Measurements from ENCODE around the gene GRP.
"Not testable (repeated sequence)": the region's sequence is repeated elsewhere in the genome, so short reads cannot be mapped to it uniquely, and the experiment has no call there.

Gene GRP

GRCh38 chr18:59249199-59249774 is 29.3 kb downstream of the GRP start:
- WGBS, 2 experiments (ENCODE audit: insufficient coverage in 2 of 2) = 0 to 3% methylated on average over 3 of the region's 5 CpGs
- Histone ChIP-seq H3K36me3 (ENCODE audit: control insufficient read depth, insufficient read depth, low read length) (no peaks in the 10 kb centered on the region), H3K27ac (ENCODE audit: low read depth, low read length, severe bottlenecking) (no peak overlapping the region), H3K9me3 (ENCODE audit: control insufficient read depth, low read length) (no peaks in the 10 kb centered on the region), H3K4me3 (ENCODE audit: extremely low read depth, insufficient read depth, low read length, poor library complexity, severe bottlenecking) (no peak overlapping the region), H3K4me1 (ENCODE audit: control insufficient read depth, insufficient read depth, low read length, poor library complexity, severe bottlenecking) (no peaks in the 10 kb centered on the region)

- 96% methylated on average over 5 of the region's 30 CpGs; no CpG with 5 or more reads in 1 of the 2 experiments for WGBS, 2 experiments (ENCODE audit: insufficient coverage in 2 of 2)
- H3K4me3 ChIP-seq (ENCODE audit: extremely low read depth, insufficient read depth, low read length, poor library complexity, severe bottlenecking); H3K27ac ChIP-seq (ENCODE audit: low read depth, low read length, severe bottlenecking); H3K36me3 ChIP-seq (ENCODE audit: control insufficient read depth, insufficient read depth, low read length); H3K4me1 ChIP-seq (ENCODE audit: control insufficient read depth, insufficient read depth, low read length, poor library complexity, severe bottlenecking); H3K9me3 ChIP-seq (ENCODE audit: control insufficient read depth, low read length): not testable (repeated sequence)
These were observed 35.5 kb downstream of the GRP start for GRCh38 chr18:59255491-59255890.

GRCh38 chr18:59261842-59262241 is 41.9 kb downstream of the GRP start:
- not testable (repeated sequence) for H3K4me1 ChIP-seq (ENCODE audit: control insufficient read depth, insufficient read depth, low read length, poor library complexity, severe bottlenecking); H3K4me3 ChIP-seq (ENCODE audit: extremely low read depth, insufficient read depth, low read length, poor library complexity, severe bottlenecking); H3K27ac ChIP-seq (ENCODE audit: low read depth, low read length, severe bottlenecking); H3K9me3 ChIP-seq (ENCODE audit: control insufficient read depth, low read length); H3K36me3 ChIP-seq (ENCODE audit: control insufficient read depth, insufficient read depth, low read length)
- WGBS, 2 experiments (ENCODE audit: insufficient coverage in 2 of 2) = no CpG with 5 or more reads among the region's 3 CpGs

- not testable (repeated sequence) for H3K9me3 ChIP-seq (ENCODE audit: control insufficient read depth, low read length); H3K4me1 ChIP-seq (ENCODE audit: control insufficient read depth, insufficient read depth, low read length, poor library complexity, severe bottlenecking); H3K36me3 ChIP-seq (ENCODE audit: control insufficient read depth, insufficient read depth, low read length); H3K4me3 ChIP-seq (ENCODE audit: extremely low read depth, insufficient read depth, low read length, poor library complexity, severe bottlenecking); H3K27ac ChIP-seq (ENCODE audit: low read depth, low read length, severe bottlenecking)
- no CpG with 5 or more reads among the region's 2 CpGs for WGBS, 2 experiments (ENCODE audit: insufficient coverage in 2 of 2)
These were observed 42.3 kb downstream of the GRP start for GRCh38 chr18:59262243-59262642.

- peaks cover 5% of the 10 kb centered on the region for H3K4me1 ChIP-seq (ENCODE audit: control insufficient read depth, insufficient read depth, low read length, poor library complexity, severe bottlenecking)
- H3K4me3 ChIP-seq (ENCODE audit: extremely low read depth, insufficient read depth, low read length, poor library complexity, severe bottlenecking) = no peak overlapping the region
- H3K27ac ChIP-seq (ENCODE audit: low read depth, low read length, severe bottlenecking) = no peak overlapping the region
- H3K9me3 ChIP-seq (ENCODE audit: control insufficient read depth, low read length) = no peaks in the 10 kb centered on the region
- 11 to 12% methylated on average over 6 to 13 of the region's 16 CpGs for WGBS, 2 experiments (ENCODE audit: insufficient coverage in 2 of 2)
- no peaks in the 10 kb centered on the region for H3K36me3 ChIP-seq (ENCODE audit: control insufficient read depth, insufficient read depth, low read length)
These were observed 43.7 kb downstream of the GRP start for GRCh38 chr18:59263661-59264060.

- Histone ChIP-seq H3K4me1 (ENCODE audit: control insufficient read depth, insufficient read depth, low read length, poor library complexity, severe bottlenecking) (peaks cover 5% of the 10 kb centered on the region), H3K27ac (ENCODE audit: low read depth, low read length, severe bottlenecking) (no peak overlapping the region), H3K9me3 (ENCODE audit: control insufficient read depth, low read length) (no peaks in the 10 kb centered on the region), H3K36me3 (ENCODE audit: control insufficient read depth, insufficient read depth, low read length) (no peaks in the 10 kb centered on the region), H3K4me3 (ENCODE audit: extremely low read depth, insufficient read depth, low read length, poor library complexity, severe bottlenecking) (no peak overlapping the region)
- 0 to 2% methylated on average over 9 to 10 of the region's 17 CpGs for whole genome bisulfite sequencing, 2 experiments (ENCODE audit: insufficient coverage in 2 of 2)
These were observed 44.2 kb downstream of the GRP start for GRCh38 chr18:59264121-59264571.

GRCh38 chr18:59264651-59265245 is 44.8 kb downstream of the GRP start:
- Histone ChIP-seq H3K9me3 (ENCODE audit: control insufficient read depth, low read length) (no peaks in the 10 kb centered on the region), H3K36me3 (ENCODE audit: control insufficient read depth, insufficient read depth, low read length) (no peaks in the 10 kb centered on the region), H3K4me3 (ENCODE audit: extremely low read depth, insufficient read depth, low read length, poor library complexity, severe bottlenecking) (no peak overlapping the region), H3K4me1 (ENCODE audit: control insufficient read depth, insufficient read depth, low read length, poor library complexity, severe bottlenecking) (peaks cover 5% of the 10 kb centered on the region), H3K27ac (ENCODE audit: low read depth, low read length, severe bottlenecking) (no peak overlapping the region)
- 7% methylated on average over 32 to 35 of the region's 41 CpGs for WGBS, 2 experiments (ENCODE audit: insufficient coverage in 2 of 2)

GRCh38 chr18:59265246-59265973 is 45.5 kb downstream of the GRP start:
- H3K9me3 ChIP-seq (ENCODE audit: control insufficient read depth, low read length) = no peaks in the 10 kb centered on the region
- no peak overlapping the region for H3K27ac ChIP-seq (ENCODE audit: low read depth, low read length, severe bottlenecking)
- 4 to 5% methylated on average over 20 to 27 of the region's 38 CpGs for WGBS, 2 experiments (ENCODE audit: insufficient coverage in 2 of 2)
- H3K36me3 ChIP-seq (ENCODE audit: control insufficient read depth, insufficient read depth, low read length) = no peaks in the 10 kb centered on the region
- peak overlapping the region; percentile 11 for H3K4me3 ChIP-seq (ENCODE audit: extremely low read depth, insufficient read depth, low read length, poor library complexity, severe bottlenecking)
- peaks cover 5% of the 10 kb centered on the region for H3K4me1 ChIP-seq (ENCODE audit: control insufficient read depth, insufficient read depth, low read length, poor library complexity, severe bottlenecking)

- WGBS, 2 experiments (ENCODE audit: insufficient coverage in 2 of 2) = 24 to 29% methylated on average over 10 of the region's 12 CpGs
- H3K36me3 ChIP-seq (ENCODE audit: control insufficient read depth, insufficient read depth, low read length) = no peaks in the 10 kb centered on the region
- H3K4me3 ChIP-seq (ENCODE audit: extremely low read depth, insufficient read depth, low read length, poor library complexity, severe bottlenecking) = no peak overlapping the region
- H3K27ac ChIP-seq (ENCODE audit: low read depth, low read length, severe bottlenecking) = no peak overlapping the region
- H3K9me3 ChIP-seq (ENCODE audit: control insufficient read depth, low read length) = no peaks in the 10 kb centered on the region
- H3K4me1 ChIP-seq (ENCODE audit: control insufficient read depth, insufficient read depth, low read length, poor library complexity, severe bottlenecking) = peaks cover 5% of the 10 kb centered on the region
These were observed 46.0 kb downstream of the GRP start for GRCh38 chr18:59265974-59266369.

- WGBS, 2 experiments (ENCODE audit: insufficient coverage in 2 of 2) = no CpG with 5 or more reads among the region's 1 CpG
- Histone ChIP-seq H3K4me1 (ENCODE audit: control insufficient read depth, insufficient read depth, low read length, poor library complexity, severe bottlenecking) (peaks cover 5% of the 10 kb centered on the region), H3K4me3 (ENCODE audit: extremely low read depth, insufficient read depth, low read length, poor library complexity, severe bottlenecking) (no peak overlapping the region), H3K9me3 (ENCODE audit: control insufficient read depth, low read length) (no peaks in the 10 kb centered on the region), H3K27ac (ENCODE audit: low read depth, low read length, severe bottlenecking) (no peak overlapping the region), H3K36me3 (ENCODE audit: control insufficient read depth, insufficient read depth, low read length) (no peaks in the 10 kb centered on the region)
These were observed 46.5 kb downstream of the GRP start for GRCh38 chr18:59266459-59266858.
